ENCODE results near the gene EDDM3A.

EDDM3A gene

DNA sequence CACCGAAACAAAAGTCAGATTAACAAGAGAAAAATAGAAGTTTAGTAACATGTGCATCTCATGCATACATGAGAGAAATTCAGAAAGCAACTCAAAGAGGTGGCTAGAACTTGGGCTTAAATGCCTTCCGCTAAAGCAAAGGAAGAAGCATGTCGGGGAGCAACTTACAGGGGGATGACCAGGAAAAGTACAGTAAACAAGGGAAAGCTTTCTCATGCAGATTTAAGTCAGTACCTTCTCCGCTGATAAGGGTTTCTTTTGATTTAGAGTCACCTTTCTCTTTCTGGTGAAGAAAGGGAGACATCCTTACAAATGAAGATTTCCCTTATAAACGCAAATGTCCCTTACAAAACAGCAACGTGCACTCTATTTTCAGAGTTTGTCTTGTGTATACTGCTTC is 29.4 kb downstream of the EDDM3A start:
- DNase-seq (ENCODE audit: low spot score), result no peak
- in situ Hi-C loops (cut with MboI; ENCODE audit: low sequenced_read_pairs, unreplicated experiment), result no loop called here
- TF ChIP-seq, protein P1, sequence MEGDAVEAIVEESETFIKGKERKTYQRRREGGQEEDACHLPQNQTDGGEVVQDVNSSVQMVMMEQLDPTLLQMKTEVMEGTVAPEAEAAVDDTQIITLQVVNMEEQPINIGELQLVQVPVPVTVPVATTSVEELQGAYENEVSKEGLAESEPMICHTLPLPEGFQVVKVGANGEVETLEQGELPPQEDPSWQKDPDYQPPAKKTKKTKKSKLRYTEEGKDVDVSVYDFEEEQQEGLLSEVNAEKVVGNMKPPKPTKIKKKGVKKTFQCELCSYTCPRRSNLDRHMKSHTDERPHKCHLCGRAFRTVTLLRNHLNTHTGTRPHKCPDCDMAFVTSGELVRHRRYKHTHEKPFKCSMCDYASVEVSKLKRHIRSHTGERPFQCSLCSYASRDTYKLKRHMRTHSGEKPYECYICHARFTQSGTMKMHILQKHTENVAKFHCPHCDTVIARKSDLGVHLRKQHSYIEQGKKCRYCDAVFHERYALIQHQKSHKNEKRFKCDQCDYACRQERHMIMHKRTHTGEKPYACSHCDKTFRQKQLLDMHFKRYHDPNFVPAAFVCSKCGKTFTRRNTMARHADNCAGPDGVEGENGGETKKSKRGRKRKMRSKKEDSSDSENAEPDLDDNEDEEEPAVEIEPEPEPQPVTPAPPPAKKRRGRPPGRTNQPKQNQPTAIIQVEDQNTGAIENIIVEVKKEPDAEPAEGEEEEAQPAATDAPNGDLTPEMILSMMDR (IDR thresholded peaks at IDR 0.05; ENCODE audit: borderline replicate concordance, control extremely low read depth, extremely low read depth, insufficient read depth, missing control alignments), result no peak

DNA sequence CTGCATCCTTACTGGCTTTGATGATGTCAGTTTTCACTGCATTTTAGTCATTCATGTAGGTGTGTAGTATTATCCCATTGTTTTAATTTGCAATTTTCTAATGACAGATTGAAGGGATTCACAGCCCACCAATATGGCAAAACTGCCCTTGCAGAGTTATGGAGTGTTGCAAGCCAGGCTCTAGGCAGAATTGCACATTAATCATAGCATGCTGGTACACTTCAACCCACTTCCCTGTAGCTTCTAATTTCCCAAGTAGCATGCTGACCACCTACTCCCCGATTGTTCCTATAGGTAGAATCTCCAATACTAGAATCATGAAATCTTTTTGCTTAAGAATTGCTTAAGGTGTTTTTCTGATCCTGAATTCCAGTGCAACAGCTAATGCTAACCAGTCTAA is 30.2 kb downstream of the EDDM3A start:
- no peak for DNase-seq (ENCODE audit: low spot score)
- TF ChIP-seq, protein P1 (IDR thresholded peaks at IDR 0.05; ENCODE audit: borderline replicate concordance, control extremely low read depth, extremely low read depth, insufficient read depth, missing control alignments), result no peak
- in situ Hi-C loops (cut with MboI; ENCODE audit: low sequenced_read_pairs, unreplicated experiment), result no loop called here

DNA sequence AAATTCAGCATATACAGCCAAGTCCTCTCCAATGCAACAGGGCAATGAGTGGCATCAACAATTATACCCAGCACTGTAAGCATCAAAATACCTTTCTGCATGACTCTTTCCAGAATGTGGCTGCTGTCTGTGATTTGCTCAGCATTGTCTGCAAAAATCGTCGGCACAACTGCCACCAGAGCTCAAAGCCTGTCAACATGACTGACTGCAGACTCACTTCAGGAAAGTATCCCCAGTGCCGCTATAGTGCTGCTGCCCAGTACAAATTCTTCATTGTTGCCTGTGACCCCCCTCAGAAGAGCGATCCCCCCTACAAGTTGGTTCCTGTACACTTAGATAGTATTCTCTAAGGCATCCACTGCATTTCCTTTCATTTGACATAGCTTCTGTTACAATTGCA is 36.1 kb downstream of the EDDM3A start:
- no peak for DNase-seq (ENCODE audit: low spot score)
- TF ChIP-seq, protein P1 (IDR thresholded peaks at IDR 0.05; ENCODE audit: borderline replicate concordance, control extremely low read depth, extremely low read depth, insufficient read depth, missing control alignments), result no peak
- in situ Hi-C loops (cut with MboI; ENCODE audit: low sequenced_read_pairs, unreplicated experiment), result no loop called here

DNA sequence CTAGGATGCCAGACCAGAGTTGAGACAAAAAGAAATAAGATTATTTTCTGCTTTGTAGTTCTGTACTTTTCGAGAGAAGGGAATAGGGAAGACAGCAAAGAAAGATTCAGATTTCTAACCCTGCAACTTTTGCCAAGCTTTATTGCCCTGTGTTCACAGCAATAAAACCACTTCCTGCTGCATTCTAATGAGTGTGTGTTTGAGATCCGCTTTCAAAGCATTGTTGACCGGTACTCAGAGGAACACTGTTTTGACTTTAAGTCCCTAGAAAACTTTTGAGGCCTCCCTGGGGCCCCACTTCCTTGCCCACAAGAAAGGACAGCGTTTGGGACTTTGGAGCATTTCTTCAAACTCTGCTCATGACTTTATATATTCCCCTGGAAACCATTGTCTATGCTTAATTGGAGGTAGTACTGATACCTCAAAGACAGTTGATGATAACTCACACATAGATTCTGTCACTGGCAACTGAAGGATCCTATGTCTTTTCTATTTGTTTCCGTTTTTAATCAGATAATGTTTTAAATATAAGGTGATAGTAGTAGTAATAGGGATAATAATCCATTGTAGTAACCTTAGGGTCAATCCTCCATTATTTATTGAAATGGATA is 36.7 kb downstream of the EDDM3A start:
- TF ChIP-seq, protein P1 (IDR thresholded peaks at IDR 0.05; ENCODE audit: borderline replicate concordance, control extremely low read depth, extremely low read depth, insufficient read depth, missing control alignments), result no peak
- no peak for DNase-seq (ENCODE audit: low spot score)
- in situ Hi-C loops (cut with MboI; ENCODE audit: low sequenced_read_pairs, unreplicated experiment), result no loop called here

DNA sequence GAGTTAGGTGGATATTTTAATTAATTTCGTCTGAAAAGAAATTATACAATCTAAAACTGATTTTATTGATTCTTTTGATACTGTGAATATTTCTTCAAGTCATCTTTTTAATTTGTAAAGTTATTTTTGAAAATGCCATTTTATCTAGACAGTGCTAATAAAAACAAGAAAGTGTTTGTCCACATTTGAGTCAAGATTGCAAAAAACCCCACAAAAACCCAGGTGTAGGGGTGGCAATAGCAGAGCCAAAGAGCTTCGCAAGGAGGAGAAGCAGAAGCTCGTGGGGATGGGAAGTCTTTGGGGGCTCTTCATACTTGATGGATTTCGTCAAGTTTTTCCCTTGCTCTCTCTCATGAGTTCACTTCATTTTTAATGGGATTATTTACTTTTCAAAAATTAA is 41.3 kb downstream of the EDDM3A start:
- no peak for DNase-seq (ENCODE audit: low spot score)
- in situ Hi-C loops (cut with MboI; ENCODE audit: low sequenced_read_pairs, unreplicated experiment), result no loop called here
- TF ChIP-seq, protein P1 (IDR thresholded peaks at IDR 0.05; ENCODE audit: borderline replicate concordance, control extremely low read depth, extremely low read depth, insufficient read depth, missing control alignments), result no peak

DNA sequence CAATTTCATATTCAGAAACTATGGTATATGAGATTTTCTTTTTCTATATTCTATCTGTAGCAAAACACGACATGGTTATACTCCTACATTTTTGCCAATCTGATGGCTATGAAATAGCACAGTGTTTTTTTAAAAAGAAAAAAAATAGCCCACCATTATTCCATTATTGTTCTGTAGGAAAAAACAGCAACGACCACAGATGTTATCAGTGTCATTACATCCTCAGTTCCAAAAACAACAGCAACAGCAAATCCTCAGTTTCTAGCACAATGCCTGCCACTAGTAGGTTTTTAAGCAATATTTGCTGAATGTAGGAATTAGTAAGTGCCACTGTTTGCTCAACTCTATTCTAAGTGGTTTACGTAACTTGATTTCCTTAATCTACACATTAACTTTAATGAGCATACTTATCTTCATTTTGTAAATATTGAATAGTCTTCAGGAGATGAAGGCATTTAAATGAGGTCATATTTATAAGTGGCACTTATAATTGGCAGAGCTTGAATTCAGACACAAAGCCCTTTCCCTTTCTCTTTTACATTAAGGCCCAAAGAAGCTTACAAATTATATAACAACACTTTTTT is 43.6 kb downstream of the EDDM3A start:
- TF ChIP-seq, protein P1 (IDR thresholded peaks at IDR 0.05; ENCODE audit: borderline replicate concordance, control extremely low read depth, extremely low read depth, insufficient read depth, missing control alignments), result no peak
- DNase-seq (ENCODE audit: low spot score), result no peak
- in situ Hi-C loops (cut with MboI; ENCODE audit: low sequenced_read_pairs, unreplicated experiment), result no loop called here

Data from GM13976 (cell line).